Keratinocyte (primary cell): ENCODE measurements around the gene STAG1.

Experiments used
- EZH2 ChIP-seq: IDR thresholded peaks from one replicate; pipeline ENCODE4 v1.6.1; 2012; ENCODE audit warnings: inconsistent platforms, mild to moderate bottlenecking, low read length, moderate library complexity
- TF ChIP-seq, protein P1 (sequence below), 3 experiments: IDR thresholded peaks in 1 of 3; conservative IDR thresholded peaks in 1 of 3; optimal IDR thresholded peaks in 1 of 3; 2 replicates in 2 of 3; 3 replicates in 1 of 3; pipeline versions ENCODE3 to v1.5.1; 2011; ENCODE audit warnings: low read length in 3 of 3, mild to moderate bottlenecking in 3 of 3, moderate library complexity in 2 of 3, control low read depth in 1 of 3, inconsistent platforms in 1 of 3; ENCODE audit not compliant: insufficient read depth in 2 of 3; ENCODE audit errors: extremely low read depth in 1 of 3

DNA sequence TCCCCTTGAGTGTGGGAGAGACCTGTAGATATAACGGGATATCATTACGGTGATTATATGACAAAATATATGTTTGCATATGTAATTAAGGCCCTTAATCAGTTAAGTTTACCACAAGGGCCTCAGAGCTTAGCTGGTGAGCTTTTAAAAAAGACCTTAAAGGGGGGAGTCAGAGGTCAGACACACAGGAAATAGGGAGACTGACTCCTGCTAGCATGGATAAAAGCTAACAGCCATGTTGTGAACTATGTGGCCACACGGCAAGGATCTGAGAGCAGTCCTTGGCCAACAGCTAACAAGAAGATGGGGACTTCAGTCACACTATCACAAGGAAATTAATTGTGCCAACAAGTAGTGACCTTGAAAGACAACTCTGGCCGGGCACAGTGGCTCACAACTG lies 3.1 kb downstream of the STAG1 start:
- TF ChIP-seq, protein P1, sequence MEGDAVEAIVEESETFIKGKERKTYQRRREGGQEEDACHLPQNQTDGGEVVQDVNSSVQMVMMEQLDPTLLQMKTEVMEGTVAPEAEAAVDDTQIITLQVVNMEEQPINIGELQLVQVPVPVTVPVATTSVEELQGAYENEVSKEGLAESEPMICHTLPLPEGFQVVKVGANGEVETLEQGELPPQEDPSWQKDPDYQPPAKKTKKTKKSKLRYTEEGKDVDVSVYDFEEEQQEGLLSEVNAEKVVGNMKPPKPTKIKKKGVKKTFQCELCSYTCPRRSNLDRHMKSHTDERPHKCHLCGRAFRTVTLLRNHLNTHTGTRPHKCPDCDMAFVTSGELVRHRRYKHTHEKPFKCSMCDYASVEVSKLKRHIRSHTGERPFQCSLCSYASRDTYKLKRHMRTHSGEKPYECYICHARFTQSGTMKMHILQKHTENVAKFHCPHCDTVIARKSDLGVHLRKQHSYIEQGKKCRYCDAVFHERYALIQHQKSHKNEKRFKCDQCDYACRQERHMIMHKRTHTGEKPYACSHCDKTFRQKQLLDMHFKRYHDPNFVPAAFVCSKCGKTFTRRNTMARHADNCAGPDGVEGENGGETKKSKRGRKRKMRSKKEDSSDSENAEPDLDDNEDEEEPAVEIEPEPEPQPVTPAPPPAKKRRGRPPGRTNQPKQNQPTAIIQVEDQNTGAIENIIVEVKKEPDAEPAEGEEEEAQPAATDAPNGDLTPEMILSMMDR (optimal IDR thresholded peaks at IDR 0.05 in 1 of 3, IDR thresholded peaks at IDR 0.05 in 1 of 3, conservative IDR thresholded peaks at IDR 0.05 in 1 of 3; ENCODE audit: extremely low read depth in 1 of 3, insufficient read depth in 2 of 3, low read length in 3 of 3) = no peak
- TF ChIP-seq EZH2 = no peak
